HG03565 (cell line): Measurements from ENCODE around the gene ACOT6.
"Not testable (repeated sequence)": the region's sequence is repeated elsewhere in the genome, so short reads cannot be mapped to it uniquely, and the experiment has no call there.

Source experiments
- ATAC-seq: cut with Tn5 transposase; IDR thresholded peaks from one replicate; pipeline ENCODE4 v1.9.1; 2021; ENCODE audit warnings: mild to moderate bottlenecking, moderate library complexity; ENCODE audit not compliant: unreplicated experiment

The ACOT6 gene

GRCh38 chr14:73594491-73594890 lies 17.8 kb upstream of the ACOT6 start:
- no peak for ATAC-seq

- no peak for ATAC-seq
Observed at GRCh38 chr14:73599499-73599898, 12.8 kb upstream of the ACOT6 start.

DNA sequence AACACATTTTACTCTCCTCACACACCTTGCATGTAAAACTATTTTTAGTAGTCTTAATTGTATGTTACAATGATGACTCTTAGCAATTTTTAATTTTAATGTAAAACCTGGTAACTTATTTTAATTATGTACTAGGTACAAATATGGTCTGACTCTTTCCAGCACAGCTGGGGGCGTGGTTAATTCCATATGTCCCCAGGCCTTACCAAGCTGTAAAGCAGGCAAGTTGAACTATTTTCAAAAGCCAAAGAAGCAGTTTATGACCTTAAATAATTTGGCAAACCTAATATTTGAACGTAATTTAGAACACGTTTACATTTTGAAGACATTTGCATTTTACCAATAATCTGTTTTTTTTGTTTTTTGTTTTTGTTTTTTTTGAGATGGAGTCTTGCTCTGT lies 9.3 kb upstream of the ACOT6 start:
- ATAC-seq, result no peak

DNA sequence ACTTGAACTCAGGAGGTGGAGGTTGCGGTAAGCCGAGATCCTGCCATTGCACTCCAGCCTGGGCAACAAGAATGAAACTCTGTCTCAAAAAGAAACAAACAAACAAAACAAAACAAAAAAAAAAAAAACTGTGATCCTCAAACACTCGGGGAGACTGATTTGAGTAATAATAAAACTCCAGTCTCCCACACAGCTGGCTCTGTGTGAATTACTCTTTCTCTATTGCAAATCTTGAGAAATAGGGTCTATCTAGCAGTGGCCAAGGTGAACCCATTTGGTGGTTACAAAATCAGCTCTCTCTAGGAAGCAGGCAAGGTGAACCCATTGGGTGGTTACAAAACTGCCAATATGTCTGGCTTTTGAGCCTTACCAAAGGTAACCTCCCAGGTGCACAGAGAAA lies 6.0 kb upstream of the ACOT6 start:
- ATAC-seq, result no peak

GRCh38 chr14:73607241-73607640 lies 5.1 kb upstream of the ACOT6 start:
- ATAC-seq, result no peak

GRCh38 chr14:73610687-73611086 lies 1.6 kb upstream of the ACOT6 start:
- ATAC-seq, result no peak

DNA sequence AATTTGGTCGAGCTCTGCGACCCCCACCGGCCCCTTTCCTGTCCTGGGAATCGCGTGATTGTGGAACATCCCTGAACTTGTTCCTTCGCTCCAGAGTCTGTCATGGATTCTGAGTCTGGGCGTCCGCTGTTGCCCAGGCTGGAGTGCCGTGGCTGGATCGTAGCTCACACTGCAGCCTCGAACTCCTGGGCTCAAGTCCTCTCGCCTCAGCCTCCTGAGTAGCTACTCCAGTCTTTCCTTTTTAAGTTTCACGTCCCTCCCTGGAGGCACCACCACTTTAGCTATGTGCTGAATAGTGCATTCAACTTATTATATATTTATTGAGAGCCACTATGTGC lies 698 bp downstream of the ACOT6 start:
- no peak for ATAC-seq

- ATAC-seq, result no peak
Observed at GRCh38 chr14:73613419-73613963, 1.2 kb downstream of the ACOT6 start.

DNA sequence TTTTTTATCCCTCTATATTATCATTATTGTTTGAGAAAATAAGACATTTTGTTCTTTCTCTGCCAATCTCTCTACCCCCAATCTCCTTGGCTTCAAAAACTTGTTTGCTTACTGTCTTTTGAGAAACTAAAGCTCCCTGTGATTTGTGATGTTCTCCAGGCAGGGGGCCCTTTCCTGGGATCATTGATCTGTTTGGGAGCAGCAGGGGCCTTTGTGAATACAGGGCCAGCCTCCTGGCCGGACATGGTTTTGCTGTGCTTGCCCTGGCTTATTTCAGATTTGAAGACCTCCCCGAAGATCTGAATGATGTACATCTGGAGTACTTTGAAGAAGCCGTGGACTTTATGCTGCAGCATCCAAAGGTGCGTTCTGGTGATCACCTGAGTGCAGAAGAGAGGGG lies 4.5 kb downstream of the ACOT6 start:
- no peak for ATAC-seq

GRCh38 chr14:73619524-73619923 lies 7.2 kb downstream of the ACOT6 start:
- no peak for ATAC-seq

GRCh38 chr14:73620268-73620667 lies 8.0 kb downstream of the ACOT6 start:
- ATAC-seq, result no peak

- ATAC-seq, result no peak
Observed at GRCh38 chr14:73623504-73624054, 11.3 kb downstream of the ACOT6 start.

- ATAC-seq, result no peak
Observed at GRCh38 chr14:73625706-73626105, 13.4 kb downstream of the ACOT6 start.

DNA sequence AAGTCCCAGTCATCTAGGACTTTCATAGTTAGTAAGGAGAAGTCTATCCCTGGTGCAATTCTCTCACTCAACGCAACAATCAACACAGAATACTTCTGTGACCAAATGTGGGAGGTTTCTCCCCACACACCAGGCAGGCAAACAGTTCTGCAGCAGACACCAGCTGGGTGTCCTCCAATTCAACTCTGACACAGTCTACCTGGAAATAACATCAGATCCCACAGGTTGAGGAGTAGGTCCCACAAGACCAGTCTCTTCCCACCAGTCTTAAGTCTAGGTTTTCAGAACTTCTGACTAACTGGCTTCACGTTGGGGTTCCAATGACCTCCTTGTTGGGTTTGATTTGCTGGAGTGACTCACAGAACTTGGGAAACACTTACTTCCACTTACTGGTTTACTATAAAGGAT lies 14.8 kb downstream of the ACOT6 start:
- ATAC-seq, result no peak

GRCh38 chr14:73630009-73630780 lies 17.9 kb downstream of the ACOT6 start:
- ATAC-seq, result no peak

DNA sequence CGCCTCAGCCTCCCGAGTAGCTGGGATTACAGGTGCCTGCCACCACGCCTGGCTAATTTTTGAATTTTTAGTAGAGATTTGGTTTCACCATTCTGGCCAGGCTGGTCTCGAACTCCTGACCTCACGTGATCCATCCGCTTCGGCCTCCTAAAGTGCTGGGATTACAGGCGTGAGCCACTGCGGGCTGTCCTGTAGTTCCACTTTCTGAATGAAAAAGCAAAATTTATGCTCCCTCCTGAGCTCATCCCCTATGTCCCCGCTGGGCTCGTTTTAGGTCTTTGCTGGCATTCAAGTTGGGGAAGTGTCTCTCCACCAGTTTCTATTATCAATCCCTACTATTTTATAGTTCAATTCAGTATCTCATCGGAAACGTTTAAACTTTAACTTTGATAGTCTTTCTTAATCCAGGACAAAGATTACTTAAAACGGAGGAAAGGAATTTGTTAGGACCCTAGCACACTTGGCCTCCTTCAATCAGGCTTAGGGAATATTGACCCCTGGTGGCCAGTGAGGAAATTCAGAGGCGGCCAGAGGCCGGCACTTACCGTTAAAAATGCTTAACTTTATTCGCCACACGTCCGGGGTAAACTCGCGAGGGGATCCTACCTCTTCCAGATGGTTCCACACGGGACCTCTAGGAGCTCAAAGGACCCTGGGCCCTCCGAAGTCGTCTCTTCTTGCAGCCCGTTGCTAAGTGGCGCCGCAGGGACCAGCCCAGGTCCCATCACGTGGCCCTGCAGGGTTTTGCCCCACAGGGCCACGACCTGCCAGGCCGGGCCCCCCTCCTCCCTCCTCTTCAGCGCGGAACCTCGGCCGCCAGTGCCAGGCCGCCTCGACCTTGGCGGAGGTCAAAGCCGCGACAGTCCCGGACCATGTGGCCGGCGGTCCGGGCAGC lies 21.0 kb downstream of the ACOT6 start:
- no peak for ATAC-seq

GRCh38 chr14:73634011-73634833 lies 21.9 kb downstream of the ACOT6 start:
- no peak for ATAC-seq

DNA sequence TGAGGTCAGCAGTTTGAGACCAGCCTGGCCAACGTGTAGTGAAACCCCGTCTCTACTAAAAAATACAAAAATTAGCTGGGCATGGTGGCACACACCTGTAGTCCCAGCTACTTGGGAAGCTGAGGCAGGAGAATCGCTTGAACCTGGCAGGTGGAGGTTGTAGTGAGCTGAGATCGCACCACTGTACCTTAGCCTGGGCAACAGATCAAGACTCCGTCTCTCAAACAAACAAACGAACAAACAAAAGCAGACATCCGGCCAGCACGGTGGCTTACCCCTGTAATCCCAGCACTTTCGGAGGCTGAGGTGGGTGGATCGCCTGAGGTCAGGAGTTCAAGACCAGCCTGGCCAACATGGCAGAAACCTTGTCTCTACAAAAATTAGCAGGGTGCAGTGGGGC lies 24.0 kb downstream of the ACOT6 start:
- not testable (repeated sequence) for ATAC-seq

DNA sequence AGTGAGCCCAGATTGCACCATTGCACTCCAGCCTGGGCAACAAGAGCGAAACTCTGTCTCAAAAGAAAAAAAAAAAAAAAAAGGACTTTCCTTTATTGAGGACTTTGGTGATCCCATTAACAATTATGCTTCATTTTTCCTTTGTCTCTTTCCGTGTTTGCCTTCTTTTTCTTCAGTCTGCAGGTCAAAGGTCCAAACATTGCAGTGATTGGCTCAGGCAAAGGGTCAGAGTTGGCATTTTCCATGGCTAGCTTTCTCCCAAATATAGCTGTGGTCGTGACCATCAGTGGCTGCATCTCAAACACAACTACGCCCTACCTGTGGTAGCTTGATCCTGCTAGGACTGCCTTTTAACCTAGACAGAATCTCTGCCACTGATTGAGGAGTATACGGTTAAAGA lies 25.5 kb downstream of the ACOT6 start:
- ATAC-seq, result no peak

DNA sequence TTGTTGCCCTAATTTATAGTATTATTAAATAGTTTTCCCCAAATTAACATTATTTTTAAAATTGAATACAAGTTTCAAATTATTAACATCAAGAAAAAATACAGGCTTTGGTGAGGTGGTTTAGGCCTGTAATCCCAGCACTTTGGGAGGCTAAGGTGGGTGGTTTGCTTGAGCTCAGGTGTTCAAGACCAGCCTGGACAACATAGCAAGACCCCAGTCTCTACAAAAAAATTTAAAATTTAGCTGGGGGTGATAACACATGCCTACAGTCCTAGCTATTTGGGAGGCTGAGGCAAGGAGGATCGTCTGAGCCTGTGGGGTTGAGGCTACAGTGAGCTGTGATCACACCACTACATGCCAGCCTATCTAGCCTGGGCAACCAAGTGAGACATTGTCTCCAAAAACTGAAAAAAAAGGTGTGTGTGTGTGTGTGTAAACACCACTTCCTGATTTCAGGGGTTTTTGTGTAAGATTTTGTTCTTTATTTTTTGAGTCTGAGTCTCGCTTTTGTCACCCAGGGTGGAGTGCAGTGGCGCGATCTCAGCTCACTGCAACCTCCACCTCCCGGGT lies 28.6 kb downstream of the ACOT6 start:
- ATAC-seq, result no peak
